Thyroid gland (tissue), 4 donors: ENCODE results near the gene MAGEB6B.

ENCODE experiments used
- CTCF ChIP-seq, 6 experiments: fragments of 200-600 bp in 3 of 6; fragments of 450-650 bp in 3 of 6; sonication (generic) in 3 of 6; IDR thresholded peaks; one replicate each; pipeline ENCODE4 v1.5.1; 2016 to 2019; ENCODE audit warnings: antibody characterized with exemption in 6 of 6, mild to moderate bottlenecking in 2 of 6, inconsistent platforms in 1 of 6, moderate library complexity in 1 of 6
- POLR2A ChIP-seq, 2 donors: fragments of 450-650 bp; IDR thresholded peaks; one replicate each; pipeline ENCODE4 v1.6.1; 2017; ENCODE audit warnings: antibody characterized with exemption in 2 of 2, mild to moderate bottlenecking in 2 of 2, moderate library complexity in 1 of 2

GRCh38 chrX:26160301-26160700 is at the start of gene MAGEB6B:
- no peak for TF ChIP-seq POLR2A (IDR thresholded peaks at IDR 0.05)
- no peak for TF ChIP-seq CTCF (IDR thresholded peaks at IDR 0.05)
